Ecto neural progenitor cell (in vitro differentiated cells): ENCODE data around the gene ADAM11.
A peak's percentile ranks its signal among the peaks of the same experiment; 100 is the strongest.

Source experiments
- DNase-seq: peaks from one replicate; pipeline ENCODE4 v3.0.0-alpha.2; 2018; ENCODE audit warnings: low spot score

The ADAM11 gene

DNA sequence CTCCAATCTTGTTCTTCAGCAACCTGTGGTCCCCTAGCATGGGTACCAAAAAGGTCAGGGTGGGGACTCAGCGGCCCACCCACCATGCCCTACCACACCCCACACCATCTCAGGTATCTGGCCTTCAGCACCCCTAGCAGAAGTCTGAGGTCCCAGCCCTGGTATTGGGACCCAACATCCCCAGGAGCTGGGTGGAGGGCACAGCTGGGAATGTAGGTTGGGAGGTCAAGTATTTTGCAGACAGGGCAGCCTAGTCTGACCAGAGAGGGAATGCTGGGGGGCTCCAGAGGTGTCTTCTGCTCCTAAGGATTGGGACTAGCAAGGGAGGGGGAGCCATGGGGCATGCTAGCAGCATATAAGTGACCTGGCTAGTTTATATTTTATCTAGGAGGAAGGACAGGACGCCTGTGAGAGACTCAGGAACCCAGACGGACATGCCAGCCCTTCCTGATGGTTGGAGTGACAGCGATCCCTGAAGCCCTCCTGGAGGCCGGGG lies 822 bp upstream of the ADAM11 start:
- no peak for DNase-seq

DNA sequence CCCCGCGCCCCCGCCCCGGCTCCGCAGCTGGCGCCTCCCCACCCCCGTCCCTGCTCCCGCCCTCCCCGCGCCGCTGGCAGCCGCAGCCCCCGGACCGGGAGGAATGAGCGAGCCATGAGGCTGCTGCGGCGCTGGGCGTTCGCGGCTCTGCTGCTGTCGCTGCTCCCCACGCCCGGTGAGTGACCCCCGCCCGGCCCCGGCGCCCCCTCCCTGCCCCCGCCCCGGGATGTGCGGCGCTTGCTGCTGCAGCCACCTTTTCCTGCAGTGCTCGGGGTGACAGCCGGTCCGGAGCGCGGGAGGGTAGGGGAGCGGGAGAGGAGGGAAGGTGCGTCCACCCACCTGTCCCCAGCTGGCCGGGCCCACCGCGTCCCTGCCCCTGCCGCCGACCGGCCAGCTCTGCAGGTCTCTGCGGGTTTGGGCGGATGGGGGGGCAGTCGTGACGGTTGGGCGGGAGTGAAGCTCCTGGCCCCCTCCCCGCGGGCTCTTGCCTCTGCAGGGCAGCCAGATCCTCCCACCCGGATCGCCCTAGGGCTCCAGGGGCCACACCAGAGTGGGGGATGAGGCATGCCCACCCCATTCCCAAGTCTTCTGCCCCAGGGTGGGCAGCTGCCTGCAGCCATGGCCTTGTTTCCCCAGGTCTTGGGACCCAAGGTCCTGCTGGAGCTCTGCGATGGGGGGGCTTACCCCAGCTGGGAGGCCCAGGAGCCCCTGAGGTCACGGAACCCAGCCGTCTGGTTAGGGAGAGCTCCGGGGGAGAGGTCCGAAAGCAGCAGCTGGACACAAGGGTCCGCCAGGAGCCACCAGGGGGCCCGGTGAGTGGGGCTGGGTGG lies 513 bp downstream of the ADAM11 start:
- DNase-seq: peak; percentile 69

DNA sequence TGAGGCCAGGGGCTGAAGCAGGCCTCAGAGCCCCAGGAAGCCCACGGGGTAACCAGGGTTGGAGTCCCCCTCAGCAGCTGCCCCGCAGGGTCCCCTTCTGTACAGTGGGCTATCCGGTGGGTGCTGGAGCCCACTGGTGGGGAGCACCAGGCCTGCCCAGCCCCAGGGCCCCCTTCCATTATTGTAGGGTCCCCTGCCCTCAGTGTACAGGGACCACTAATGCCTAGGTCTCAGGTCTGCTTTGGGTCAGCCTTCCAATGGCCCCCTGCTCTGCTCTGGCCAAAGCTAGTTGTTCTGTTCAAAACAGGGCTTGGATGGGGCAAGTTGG lies 1.1 kb downstream of the ADAM11 start:
- DNase-seq: no peak

DNA sequence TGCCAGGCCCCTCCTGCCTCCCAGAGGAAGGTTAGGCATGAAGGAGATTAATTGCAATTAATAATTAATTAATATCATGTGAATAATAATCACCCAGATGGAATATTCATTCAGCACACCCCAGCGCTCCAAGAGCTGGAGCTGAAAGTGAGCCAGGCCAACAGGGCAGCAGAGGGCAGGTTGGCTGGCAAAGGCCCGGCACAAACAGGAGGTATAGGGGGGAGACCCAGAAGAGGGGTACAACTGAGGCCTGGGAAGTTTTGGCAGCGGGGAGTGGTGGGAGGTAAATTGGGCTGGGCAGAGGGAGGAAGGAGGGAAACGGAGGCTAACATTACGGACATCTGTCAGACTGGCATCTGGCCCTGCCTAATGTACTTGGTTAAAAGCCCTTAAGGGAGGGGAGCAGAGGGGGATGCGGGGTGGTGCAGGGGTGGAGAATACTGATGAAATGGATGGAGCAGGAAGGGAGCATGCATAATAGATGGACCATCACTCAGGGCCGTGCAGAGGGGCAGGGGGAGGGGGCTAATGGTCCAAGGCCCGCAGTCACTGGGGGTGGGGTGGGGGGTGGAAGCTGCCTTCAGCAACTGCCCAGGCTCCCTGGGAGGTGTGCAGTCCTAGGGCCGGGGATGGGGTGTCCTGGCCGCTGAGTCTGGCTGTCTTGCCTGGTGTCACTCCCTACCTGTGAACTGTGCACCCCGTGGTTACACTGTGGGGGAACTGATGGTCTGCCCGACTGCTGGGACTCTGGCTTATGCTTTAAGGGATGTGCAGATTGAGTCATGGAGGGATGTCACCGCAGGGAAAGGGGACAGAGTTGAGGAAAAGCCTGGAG lies 1.9 kb downstream of the ADAM11 start:
- DNase-seq: peak; percentile 52

DNA sequence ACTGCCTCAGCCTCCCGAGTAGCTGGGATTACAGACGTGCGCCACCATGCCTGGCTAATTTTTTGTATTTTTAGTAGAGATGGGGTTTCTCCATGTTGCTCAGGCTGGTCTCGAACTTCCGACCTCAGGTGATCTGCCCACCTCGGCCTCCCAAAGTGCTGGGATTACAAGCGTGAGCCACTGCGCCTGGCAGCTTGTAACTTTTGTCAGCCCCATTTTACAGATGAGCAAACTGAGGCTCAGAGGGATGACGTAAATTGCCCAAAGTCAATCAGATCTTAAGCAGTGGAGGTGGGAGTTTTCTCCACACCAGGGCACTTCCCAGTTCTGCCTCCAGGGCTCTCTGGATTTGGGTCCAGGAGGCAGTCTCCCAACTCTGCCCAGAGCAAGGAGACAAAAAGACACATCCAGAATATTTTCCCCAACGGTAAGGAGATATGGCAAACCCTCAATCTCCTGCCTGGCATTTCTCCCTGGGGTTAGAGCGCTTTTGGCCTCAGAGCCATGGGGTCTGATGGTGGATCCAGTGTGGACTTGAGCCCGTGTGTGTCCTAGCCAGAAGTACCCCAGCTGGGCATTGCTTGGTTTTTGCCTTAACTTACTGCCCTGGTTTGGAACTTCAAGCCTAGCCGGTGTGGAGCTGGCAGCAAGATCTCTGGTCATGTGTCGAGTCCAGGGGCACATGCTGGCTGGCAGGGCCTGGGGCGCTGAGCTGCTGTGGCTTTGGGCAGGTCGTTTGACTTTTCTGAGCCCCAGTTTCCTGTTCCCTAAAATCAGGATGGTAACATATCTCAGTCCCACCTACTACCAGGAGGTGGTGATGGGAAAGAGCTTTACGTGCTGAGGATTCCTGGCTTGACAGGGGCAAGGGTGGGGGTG lies 3.4 kb downstream of the ADAM11 start:
- DNase-seq: peak; percentile 49

DNA sequence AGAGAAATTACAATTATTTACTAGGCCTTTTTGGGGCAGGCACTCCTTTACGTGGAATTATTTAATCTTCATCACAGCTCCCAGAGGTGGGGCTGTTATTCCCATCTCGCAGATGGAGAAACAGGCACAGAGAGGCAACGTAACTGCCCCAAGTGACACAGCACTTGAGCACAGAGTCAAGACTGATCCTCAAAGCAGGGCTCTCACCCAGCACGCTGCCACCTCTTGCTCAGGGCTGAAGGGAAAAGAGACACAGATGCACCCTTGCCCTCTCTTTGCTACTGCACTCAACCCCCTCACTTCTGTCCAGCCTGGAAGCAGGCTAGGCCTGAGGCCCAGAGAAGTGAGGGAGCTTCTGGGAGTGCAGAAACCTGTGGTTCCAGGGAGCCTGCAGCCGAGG lies 4.4 kb downstream of the ADAM11 start:
- DNase-seq: no peak

DNA sequence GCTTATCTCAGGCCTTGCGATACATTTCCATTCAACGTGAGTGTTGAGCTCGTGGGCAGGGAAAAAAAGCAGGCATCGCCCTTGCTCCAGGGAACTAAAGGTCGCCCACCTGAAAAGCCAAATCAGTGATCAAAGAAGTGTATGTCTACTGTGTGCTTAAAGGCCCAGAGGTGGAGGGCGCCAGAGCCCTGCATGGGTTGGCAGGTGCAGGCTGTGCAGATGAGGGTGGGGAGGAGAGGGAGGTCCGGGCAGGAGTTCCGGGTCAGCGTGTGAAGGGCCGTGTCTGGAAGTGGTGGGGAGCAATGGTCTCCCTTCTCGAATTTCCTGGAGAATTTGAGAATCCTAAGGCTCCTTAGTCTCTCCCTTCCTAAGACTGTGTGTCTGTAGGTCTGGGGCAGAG lies 7.2 kb downstream of the ADAM11 start:
- no peak for DNase-seq

DNA sequence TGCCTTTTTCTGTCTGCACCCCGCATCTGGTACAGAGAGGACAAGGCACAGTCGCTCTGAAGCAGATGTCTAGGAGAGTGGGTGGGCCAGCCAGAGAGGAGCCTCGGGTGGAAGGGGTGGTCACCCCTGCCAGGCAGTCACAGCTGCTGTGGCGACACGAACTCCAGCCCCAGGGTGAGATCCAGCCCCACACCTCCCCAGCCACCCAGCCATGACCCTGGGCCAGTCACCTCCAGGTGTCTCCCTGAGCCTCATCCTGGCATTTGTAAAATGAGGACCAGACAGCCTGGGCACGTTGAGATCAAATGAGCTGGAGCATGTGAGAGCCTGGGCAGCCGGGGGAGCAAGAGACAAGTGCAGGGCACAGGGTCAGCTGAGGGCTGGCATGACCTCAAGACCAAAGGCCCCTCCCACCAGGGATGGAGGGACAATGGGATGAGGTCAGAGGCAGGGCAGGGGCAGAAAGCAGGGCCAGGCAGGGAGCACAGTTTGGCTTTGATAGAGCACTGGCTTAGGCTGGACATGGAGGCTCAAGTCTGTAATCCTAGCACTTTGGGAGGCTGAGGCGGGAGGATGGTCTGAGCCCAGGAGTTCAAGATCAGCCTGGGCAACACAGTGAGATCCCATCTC lies 7.7 kb downstream of the ADAM11 start:
- no peak for DNase-seq

DNA sequence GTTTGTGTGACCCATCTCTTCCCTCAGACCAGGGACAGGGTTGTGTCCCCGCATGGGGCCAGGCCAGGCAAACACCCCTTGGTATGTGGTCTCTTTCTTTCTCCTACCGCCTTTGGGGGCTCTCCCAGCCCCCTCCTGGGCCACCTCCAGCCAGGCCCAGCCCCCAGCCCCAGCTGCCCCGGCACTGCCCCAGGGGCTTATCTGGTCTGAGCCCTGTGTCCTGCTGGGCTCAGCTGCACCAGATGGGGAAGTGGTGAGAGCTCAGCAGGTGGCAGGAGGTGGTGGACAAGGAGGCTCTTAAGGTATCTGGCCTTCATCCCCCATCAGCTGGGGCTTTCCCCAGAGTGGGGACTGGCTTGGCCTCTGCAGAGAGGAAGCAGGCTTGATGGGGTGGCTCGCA lies 8.7 kb downstream of the ADAM11 start:
- DNase-seq: no peak

DNA sequence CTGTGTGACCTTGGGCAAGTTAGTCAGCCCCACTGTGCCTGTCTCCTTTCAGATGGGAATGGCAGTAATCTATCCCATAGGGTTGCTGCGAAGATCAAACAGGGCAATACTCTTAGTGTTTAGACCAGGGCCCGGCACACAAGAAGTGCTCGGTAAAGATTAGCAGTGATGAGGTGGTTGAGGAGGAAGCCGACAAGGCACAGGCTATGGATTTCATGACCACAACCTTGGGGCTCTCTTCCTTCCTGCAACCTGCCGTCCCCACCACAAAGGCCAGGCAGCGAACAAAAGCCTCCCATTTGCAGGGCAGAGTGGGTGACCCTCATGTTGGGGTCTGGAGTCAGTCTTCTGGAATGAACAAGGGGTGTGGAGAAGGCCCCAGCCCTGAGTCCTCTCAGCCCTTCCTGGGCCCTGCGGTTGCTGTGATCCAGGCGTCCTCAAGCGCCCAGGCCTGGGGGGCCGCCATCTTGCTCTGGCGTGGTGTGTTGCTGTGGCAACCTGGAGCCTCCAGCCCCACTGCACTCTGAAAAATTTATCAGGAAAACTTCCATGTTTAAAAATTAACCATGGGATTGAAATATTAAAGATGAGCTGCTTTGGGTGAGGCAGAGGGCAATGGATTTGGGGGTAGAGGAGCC lies 9.8 kb downstream of the ADAM11 start:
- DNase-seq: no peak

DNA sequence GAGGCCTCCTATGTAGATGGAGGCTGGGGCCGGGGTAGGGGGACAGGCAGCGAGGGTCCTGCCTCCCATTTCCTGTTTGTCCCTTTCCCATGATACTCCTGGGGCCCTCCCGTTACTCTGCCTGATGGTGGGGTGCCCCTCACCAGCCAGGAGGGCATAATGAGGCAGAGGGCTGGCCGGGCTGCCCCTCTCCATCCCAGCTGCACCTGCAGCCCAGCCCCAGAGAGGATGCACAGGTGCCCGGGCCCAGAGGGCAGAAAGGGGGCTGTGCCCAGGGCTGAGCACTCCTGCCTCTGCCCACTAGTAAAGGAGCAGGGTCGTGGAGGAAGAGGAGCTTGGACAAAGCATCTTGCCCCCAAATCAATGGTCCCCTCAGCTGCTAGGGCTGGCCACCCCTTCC lies 10.4 kb downstream of the ADAM11 start:
- no peak for DNase-seq

DNA sequence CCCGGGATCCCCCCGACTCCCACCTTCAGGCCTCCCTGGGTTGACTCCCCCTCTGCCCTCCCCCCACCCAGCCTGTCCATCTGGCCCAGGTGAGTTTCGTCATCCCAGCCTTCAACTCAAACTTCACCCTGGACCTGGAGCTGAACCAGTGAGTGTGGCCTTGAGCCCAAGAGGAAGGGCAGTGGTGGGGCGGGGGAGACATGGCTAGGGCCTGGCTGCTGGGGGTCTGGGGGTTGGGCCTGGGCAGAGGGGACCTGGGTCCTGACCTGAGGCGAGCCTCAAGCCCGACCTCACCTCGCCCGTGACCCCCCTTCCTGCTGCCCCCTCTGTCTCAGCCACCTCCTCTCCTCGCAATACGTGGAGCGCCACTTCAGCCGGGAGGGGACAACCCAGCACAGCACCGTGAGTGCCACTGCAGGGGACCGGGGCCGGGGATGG lies 10.9 kb downstream of the ADAM11 start:
- no peak for DNase-seq

DNA sequence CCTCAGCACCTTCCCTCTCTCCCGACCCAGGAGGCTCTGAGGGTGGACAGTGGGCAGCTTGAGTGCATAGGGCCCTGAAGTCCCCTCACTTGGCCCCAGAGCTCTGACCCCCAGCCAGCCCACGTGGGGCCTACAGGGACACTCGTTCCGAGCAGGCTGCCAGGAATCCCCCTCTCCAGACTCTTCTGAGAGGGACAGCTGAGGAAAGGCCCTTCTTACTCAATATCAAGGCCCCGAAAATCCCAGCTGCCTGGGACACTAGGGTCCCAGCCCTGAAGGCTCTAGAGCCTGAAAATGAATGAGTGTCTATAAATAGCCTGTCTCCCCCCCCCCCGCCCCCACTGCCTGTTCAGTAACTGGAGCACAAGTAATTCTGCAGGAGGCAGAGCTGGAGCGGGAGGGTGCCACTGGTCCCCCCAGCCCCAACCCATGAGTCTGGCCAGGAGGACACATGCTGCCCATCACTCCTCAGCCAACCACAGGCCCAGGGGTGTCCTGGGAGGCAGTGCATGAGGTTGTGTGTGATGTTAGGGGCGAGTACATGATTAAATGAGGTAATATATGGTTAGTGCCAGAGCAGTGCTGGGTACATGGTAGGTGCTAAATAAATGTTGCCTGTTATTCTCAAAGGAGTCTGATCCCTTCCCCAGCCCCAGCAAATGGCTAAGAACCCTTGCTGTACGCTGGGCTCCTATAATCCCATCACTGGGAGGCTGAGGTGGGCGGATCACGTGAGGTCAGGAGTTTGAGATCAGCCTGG lies 11.6 kb downstream of the ADAM11 start:
- DNase-seq: no peak

DNA sequence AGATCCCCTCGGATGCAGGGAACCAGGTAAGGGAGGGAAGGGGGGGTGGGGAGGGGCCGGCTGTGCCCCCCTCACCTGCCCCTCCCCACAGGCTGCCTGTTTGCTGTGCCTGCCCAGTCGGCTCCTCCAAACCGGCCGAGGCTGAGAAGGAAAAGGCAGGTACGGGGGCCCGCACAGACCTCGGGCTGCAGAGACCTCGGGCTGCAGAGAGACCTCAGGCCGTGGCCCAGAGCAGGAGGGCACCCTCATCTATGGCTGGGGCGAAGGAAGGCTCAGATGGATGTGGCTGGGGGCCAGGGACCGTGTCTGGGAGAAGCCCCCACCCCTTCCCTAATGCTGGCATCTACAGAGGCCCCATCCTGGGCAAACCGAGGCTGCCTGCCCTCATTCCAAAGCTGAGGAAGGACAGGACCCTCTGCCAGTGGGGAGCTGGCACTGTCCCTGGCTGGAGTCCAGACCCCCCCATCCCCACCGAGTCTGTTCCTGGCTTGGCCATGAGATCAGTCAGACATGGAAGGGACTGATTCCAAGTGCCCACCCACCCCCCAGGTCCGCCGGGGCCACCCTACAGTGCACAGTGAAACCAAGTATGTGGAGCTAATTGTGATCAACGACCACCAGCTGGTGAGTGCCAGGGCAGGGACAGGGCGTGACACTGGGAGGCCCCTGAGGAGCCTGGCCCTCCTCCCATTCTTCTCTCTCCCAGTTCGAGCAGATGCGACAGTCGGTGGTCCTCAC lies 13.7 kb downstream of the ADAM11 start:
- no peak for DNase-seq

DNA sequence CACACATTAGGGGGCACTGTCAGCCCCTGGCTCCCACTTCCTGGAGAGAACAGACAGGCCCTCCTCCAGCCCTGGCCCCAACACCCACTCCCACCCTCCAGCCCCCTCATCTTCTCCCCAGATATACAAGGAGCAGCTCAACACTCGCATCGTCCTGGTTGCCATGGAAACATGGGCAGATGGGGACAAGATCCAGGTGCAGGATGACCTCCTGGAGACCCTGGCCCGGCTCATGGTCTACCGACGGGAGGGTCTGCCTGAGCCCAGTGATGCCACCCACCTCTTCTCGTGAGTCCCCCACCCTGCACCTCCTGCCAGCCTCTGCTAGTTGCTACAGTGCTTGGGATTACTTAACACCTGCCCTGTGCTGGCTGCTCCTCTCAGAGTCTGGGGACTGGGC lies 14.4 kb downstream of the ADAM11 start:
- no peak for DNase-seq

DNA sequence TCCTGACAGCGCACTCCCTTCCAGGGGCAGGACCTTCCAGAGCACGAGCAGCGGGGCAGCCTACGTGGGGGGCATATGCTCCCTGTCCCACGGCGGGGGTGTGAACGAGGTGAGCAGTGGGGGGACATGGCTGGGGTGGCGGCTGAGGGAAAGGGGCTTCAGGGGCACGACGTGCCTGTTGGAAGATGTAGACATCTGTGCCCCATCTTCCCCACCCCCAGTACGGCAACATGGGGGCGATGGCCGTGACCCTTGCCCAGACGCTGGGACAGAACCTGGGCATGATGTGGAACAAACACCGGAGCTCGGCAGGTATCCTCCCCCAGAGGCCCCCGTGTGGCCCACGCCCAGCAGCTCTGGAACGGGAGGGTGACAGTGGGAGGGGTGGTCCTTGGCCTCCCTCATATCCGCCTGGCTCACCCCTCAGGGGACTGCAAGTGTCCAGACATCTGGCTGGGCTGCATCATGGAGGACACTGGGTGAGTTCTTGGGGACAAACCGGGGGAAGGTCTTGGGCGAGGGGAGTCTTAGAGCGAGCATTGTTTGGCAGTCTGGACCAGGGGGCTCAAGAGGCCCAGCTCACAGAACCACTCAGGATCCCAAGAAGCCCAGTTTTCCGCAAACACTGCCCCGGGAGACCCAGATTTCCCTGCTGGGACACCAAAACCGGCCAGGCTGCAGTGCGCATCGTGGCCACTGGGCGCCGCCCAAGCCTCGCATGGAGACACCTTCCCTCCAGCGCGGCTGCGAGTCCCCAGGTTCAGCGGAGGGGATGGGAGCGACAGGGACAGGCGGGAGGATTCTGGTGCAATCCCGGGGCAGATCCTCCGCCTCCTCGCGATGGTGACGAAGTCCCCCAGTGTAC lies 15.7 kb downstream of the ADAM11 start:
- DNase-seq: peak; percentile 99

DNA sequence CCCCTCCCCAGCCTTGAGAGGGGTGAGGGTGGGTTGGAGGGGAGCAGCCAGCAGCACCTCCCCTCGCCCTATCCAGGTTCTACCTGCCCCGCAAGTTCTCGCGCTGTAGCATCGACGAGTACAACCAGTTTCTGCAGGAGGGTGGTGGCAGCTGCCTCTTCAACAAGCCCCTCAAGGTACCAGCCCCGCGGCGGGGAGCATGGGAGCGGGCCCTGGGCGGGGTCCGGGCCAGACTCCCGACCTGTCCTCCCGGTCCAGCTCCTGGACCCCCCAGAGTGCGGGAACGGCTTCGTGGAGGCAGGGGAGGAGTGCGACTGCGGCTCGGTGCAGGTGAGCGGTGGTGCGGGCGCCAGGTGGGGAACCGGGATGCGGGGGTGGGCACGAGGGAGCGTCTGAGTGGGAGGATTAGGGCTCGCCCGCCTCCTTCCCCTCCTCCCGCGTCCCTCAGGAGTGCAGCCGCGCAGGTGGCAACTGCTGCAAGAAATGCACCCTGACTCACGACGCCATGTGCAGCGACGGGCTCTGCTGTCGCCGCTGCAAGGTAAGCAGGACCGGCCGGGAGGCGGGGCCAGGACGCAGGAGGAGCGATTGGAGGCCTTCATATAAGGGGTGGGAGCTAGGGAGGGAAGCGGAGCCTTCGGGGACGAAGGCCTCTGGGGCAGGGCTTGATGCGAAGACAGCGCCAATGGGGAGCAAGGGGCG lies 16.5 kb downstream of the ADAM11 start:
- DNase-seq: peak; percentile 100
